Measurements from ENCODE around the gene DSPP.

DNA sequence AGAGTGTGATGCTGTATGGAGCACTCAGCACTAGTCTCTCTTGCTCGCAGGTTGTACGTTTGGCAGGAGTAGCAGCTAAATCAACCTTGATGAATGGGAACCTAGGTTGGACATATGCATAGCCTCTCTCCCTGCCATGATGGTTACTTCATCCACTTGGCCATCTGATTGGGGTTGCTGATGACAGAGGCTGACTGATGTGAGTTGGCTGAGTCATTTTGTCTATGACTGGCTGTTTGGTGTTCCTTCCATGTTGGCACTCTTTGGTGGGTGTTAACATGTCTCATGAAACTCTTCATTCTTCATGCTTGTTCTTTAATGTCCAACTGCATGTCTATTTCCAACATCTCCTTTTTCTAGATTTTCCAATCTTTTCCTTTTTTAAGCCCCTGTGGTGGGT, 47.5 kb upstream of the DSPP start:
- no peak for TF ChIP-seq EZH2phosphoT487 (IDR thresholded peaks at IDR 0.05; ENCODE audit: insufficient read depth, low read depth)
- no peak for TF ChIP-seq EZH2 (IDR thresholded peaks at IDR 0.05; ENCODE audit: insufficient read depth, poor library complexity, severe bottlenecking)
